ENCODE results near the gene UBL4A.

Gene UBL4A

DNA sequence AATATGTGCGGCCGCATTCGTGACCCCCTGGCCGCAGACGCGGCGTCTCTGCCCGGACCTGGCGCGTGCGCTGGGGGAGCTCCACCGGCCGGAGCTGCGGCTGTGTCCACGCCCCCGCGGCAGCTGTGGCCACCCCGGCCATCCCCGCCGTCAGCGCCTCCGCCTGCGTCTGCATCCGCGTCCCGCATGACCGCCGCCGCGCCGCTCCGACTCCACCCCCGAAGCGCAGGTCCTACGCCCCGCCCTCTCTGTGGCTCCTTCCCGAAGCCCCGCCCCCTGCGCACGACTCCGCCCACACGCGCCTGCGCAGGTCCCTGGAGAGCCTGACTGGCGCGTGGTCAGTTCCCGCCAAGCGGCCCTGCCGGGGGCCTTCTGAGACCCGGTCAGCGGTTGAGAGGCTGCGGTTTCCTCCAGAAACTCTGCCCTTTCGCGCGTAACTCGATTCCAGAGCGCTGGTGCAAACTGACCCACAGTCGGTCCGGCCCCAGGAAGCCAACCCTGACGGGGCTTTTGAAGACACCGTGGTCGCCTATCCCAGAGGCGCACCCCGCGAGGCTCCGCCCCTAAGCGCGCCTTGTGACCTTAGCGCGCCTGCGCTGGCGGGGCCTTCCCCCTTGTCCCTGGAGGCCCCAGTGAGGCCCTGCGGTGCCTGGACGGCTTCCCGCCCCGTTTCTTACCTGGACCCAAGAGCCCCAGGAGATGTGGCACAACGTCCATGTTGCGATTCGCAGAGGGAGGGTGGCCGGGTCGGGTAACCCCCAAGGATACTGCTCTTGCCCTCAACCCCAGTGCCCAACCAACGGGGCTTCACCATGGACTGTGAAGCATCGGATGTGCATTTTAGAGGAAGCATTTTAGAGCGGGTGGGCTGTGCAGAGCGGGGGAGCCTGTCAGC, 7.4 kb downstream of the UBL4A start, which contains the start of gene LAGE3:
Gene LAGE3, minus strand, starts transcription at position 554 of the 895 bp plus-strand sequence. Its CDS starts 366 bp downstream, at position 188.
- Mint-ChIP-seq H3K9me3 (no peaks in the 10 kb centered on the region), H3K27ac (peak within 1 kb of the TSS; percentile 92), H3K4me1 (peaks cover 18% of the 10 kb centered on the region), H3K36me3 (peaks cover 48% of the 10 kb centered on the region), H3K4me3 (peak within 1 kb of the TSS; percentile 77)
- DNase-seq (ENCODE audit: low spot score in 2 of 2) (peak; percentile 96 to 98), ATAC-seq (peak; percentile 94)

DNA sequence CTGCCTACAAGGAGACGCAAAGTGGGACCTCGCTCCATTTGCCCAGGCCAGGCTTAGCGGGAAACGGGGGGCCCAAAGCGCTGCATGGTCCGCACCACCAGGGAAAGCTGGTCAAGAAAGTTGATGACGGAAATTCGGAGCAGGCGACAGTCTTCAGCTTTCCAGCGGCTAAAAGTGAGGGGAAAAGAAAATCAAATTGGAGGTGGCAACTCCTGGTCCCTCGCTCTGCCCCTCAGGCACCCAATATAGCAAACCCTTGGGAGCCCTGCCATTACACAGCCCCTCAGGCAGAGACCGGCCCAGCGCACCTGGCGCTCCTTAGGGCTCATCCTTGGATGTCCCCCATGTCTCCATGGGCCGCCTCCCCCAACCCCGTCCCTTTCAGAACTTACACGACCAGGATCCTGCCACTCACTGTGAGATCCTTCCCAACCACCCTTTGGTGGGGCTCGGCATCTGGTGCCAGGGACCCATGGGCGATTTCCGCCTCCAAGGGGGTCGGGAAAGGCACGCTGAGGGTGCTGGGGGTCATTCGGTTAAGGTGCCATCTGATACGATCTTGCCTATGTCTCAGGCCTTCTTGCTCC, 8.4 kb downstream of the UBL4A start:
- peaks cover 45% of the 10 kb centered on the region for H3K36me3 Mint-ChIP-seq
- peaks cover 12% of the 10 kb centered on the region for H3K4me1 Mint-ChIP-seq
- H3K27ac Mint-ChIP-seq = peak overlapping the region; percentile 92
- peak overlapping the region; percentile 77 for H3K4me3 Mint-ChIP-seq
- no peaks in the 10 kb centered on the region for H3K9me3 Mint-ChIP-seq
- ATAC-seq = no peak
- no peak for DNase-seq (ENCODE audit: low spot score in 2 of 2)

DNA sequence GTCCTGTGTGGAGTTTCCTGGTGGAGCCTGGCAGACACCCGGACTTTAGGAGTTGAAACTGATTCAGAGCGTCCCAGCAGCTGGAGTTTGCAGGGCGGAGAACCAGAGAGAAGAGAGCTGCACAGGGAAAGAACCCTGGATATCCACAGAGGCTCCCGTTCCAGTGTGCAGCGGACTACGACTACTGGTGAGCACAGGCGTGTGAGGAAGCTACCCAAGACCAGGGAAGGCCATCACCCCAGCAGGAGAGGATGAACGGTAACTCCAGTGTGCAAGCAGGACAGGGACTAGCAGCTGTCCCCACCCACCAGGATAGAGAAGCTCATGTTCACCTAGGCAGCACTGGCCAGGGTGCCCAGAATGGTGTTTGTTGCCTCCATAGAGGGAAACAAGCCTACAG, 9.6 kb downstream of the UBL4A start:
- peaks cover 11% of the 10 kb centered on the region for H3K4me1 Mint-ChIP-seq
- no peak for ATAC-seq

DNA sequence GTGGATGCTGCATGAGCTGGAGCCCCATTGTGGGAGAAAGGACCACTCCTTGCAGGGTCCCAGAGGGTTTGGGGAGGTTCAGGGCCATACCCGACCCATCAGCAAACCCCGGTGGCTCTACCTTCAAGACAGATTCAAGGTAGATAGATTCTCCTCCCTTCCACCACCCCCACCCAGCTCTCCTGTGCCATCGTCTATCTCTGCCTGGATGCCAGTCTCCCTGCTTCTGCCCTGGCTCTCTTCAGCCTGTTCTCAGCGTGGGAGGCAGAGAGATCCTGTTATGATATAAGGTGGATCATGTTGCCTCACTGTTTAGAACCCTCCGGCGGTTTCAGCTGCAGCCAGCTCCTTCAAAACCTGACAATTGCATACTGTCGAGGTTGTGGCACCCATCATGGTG, 12.7 kb downstream of the UBL4A start:
- ATAC-seq = no peak
- Mint-ChIP-seq H3K9me3 (no peaks in the 10 kb centered on the region), H3K4me3 (no peak overlapping the region), H3K27ac (peak overlapping the region; percentile 81), H3K4me1 (peaks cover 5% of the 10 kb centered on the region), H3K36me3 (peaks cover 61% of the 10 kb centered on the region)
- no peak for DNase-seq (ENCODE audit: low spot score in 2 of 2)

More for the DNA sequence above, 9.6 kb downstream of the UBL4A start:
- Mint-ChIP-seq H3K4me3 (no peak overlapping the region), H3K27ac (no peak overlapping the region), H3K36me3 (peaks cover 43% of the 10 kb centered on the region), H3K9me3 (no peaks in the 10 kb centered on the region)
- no peak for DNase-seq (ENCODE audit: low spot score in 2 of 2)

DNA sequence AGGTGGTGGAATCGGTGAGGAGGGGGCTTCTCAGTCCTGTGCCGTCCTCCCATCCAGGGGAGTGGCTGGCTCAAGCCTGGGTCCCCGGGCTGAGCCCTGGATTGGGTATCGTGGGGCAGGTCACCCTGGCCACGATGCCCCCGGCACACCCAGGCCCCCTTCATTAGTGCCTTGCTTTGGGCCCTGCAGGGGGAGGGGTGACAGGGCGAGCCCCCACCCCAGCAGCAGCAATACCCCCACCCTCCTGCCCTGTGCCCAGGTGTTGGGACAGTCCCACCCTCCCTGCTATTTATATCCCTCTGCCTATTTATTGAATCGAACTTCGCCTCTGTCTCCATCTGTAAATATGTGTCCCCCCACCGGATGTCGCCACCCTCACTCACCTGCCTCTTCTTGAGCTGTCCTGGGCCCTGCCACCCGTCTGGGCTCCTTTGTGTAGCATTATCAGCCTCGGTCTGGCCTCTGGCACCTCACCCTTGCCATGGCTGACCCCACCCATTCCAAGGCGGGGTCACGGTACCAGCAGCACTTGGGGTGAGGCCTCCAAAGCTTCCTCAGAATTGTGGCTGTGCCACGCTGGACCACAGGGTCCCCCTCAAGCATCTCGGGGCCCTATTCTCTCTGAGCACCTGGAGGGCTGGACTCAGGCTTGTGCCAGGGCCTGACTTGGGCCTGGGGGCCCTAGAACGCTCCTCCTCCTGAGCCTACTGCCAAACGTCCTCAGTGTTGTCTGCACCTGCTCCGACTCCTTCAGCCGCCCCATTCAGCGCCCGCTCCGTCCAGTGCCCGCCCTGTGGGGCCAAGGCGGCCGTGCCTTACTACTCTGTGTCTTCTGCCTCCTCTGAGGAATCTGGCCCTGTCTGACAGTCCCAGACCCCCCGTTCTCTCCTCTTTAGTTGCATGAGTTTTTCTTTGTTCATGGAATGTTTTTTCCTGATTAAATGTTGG, 13.5 kb downstream of the UBL4A start:
- Mint-ChIP-seq H3K4me3 (no peak overlapping the region), H3K9me3 (no peaks in the 10 kb centered on the region), H3K4me1 (peaks cover 5% of the 10 kb centered on the region), H3K36me3 (peaks cover 61% of the 10 kb centered on the region), H3K27ac (peak overlapping the region; percentile 81)
- DNase-seq (ENCODE audit: low spot score in 2 of 2) (no peak), ATAC-seq (no peak)

DNA sequence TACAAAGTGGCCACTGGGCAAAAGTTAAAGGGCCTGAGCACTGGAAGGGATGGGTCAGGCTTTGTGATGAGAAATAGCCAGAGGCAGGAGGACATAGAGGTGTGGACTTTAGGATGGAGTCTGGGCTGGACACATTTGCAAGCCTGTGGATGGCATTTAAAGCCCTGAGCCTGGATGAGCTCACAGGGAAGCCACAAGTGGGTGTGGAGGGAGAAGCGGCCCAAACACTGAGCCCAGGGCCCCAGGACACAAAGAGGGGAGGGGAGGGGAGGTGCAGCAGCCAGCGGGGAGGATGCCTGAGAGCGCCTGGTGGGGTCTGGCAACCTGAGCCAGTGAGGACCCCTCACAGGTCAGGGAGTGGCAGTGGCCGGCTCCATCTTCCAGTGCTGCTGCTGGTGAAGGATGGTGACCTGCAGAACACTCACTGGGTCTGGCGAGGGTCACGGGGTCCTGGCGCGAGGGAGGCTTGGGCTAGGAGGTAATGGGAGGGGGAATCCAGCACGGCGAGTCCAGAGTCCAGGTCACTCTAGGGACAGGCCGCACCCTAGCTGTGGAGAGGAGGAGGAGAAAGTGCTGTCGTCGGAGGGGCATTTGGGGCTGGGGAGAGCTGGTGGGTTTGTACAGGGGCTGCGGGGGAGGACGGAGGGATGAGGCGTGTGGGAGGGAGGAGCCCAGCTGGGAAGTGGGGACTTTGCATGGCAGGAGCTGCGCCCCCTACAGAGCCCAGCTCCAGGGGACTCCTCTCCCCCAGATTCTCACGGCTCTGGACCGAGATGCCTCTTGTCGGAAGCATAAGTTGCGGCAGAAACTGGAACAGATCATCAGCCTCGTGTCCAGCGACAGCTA, 14.4 kb downstream of the UBL4A start:
- Mint-ChIP-seq H3K9me3 (no peaks in the 10 kb centered on the region), H3K4me1 (peaks cover 5% of the 10 kb centered on the region), H3K27ac (no peak overlapping the region), H3K36me3 (peaks cover 60% of the 10 kb centered on the region), H3K4me3 (no peak overlapping the region)
- no peak for DNase-seq (ENCODE audit: low spot score in 2 of 2)
- no peak for ATAC-seq

DNA sequence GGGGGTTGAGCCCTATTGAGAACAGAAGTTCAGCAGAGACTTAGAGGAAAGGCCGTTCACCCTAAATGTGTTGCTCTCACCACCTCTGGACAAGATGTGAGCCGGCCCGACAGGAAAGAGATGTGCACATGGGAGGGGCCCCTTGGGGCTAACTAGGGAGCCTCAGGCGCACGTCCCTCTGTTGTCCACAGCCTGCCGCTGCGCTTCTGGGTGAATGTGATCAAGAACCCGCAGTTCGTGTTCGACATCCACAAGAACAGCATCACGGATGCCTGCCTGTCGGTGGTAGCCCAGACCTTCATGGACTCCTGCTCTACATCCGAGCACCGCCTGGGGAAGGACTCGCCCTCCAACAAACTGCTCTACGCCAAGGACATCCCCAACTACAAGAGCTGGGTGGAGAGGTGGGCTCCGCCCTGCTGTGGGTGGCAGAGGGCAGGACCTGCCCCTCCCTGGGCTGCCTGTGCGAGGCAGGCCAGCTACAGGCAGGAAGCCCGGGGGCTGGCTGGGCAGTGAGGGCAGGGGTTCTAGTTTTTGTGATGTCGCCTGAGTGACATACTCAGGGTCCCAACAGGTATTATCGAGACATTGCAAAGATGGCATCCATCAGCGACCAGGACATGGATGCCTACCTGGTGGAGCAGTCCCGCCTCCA, 15.4 kb downstream of the UBL4A start:
- Mint-ChIP-seq H3K4me1 (peaks cover 5% of the 10 kb centered on the region), H3K27ac (no peak overlapping the region), H3K36me3 (peaks cover 65% of the 10 kb centered on the region), H3K4me3 (no peak overlapping the region), H3K9me3 (no peaks in the 10 kb centered on the region)
- ATAC-seq (no peak), DNase-seq (ENCODE audit: low spot score in 2 of 2) (no peak)

DNA sequence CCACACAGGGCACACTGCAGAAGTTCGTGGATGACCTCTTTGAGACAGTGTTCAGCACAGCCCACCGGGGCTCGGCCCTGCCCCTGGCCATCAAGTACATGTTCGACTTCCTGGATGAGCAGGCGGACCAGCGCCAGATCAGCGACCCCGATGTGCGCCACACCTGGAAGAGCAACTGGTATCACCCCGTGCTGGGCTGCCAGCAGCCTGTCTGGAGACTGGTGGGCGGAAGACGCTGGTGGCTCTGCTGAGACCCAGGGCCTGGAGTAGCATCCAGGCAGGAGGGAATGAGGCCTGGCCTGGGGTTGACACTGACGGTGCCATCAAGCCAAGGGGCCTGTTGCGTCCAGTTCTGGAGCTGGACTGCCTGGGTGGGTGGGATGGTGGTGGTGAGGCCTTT, 16.0 kb downstream of the UBL4A start:
- Mint-ChIP-seq H3K4me3 (no peak overlapping the region), H3K9me3 (no peaks in the 10 kb centered on the region), H3K4me1 (peaks cover 2% of the 10 kb centered on the region), H3K27ac (no peak overlapping the region), H3K36me3 (peaks cover 68% of the 10 kb centered on the region)
- DNase-seq (ENCODE audit: low spot score in 2 of 2) = no peak
- no peak for ATAC-seq

DNA sequence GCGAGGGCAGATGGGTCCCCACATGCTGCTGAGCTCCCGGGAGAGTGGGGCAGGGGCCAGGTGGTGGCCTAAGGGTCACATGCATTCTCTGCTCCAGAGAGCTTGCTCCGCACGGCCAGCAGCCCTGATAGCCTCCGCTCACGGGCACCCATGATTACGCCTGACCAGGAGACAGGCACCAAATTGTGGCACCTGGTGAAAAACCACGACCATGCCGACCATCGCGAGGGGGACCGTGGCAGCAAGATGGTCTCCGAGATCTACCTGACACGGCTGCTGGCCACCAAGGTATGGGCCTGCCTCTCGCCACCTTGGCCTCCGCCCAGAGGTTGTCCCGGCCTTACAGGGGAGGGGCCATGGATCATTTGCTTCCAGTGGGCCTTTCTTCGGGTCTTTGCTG, 16.5 kb downstream of the UBL4A start:
- no peak for DNase-seq (ENCODE audit: low spot score in 2 of 2)
- no peak overlapping the region for H3K27ac Mint-ChIP-seq
- H3K4me1 Mint-ChIP-seq = no peaks in the 10 kb centered on the region
- ATAC-seq = no peak
- H3K36me3 Mint-ChIP-seq = peaks cover 66% of the 10 kb centered on the region
- H3K9me3 Mint-ChIP-seq = no peaks in the 10 kb centered on the region
- no peak overlapping the region for H3K4me3 Mint-ChIP-seq

DNA sequence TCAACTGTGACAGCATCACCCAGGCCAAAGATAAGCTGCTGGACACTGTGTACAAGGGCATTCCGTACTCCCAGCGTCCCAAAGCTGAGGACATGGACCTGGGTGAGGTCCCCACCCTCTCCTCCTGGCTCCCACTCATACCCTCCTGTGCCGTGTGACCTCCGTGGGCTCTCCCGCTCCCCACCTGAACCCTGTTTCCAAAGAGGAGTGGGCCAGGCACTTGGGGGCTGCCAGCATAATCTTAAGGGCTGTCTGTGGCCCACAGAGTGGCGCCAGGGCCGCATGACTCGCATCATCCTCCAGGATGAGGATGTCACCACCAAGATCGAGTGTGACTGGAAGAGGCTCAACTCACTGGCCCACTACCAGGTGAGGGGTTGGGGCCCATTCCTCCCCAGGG, 17.3 kb downstream of the UBL4A start:
- DNase-seq (ENCODE audit: low spot score in 2 of 2) (no peak), ATAC-seq (no peak)
- peaks cover 59% of the 10 kb centered on the region for H3K36me3 Mint-ChIP-seq
- H3K27ac Mint-ChIP-seq = no peak overlapping the region
- H3K4me3 Mint-ChIP-seq = no peak overlapping the region
- H3K9me3 Mint-ChIP-seq = no peaks in the 10 kb centered on the region
- no peaks in the 10 kb centered on the region for H3K4me1 Mint-ChIP-seq

DNA sequence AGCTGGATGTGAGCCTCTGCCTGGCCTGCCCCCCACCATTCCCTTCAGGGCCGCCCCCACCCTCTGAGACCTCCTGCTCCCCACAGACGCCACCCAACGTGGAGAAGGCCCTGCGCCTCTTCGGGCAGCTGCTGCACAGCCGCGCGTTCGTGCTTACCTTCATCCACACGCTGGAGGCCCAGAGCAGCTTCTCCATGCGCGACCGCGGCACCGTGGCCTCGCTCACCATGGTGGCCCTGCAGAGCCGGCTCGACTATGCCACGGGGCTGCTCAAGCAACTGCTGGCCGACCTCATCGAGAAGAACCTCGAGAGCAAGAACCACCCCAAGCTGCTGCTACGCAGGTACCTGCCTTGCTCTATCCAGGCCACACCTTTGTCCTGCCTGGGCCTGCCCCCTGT, 18.2 kb downstream of the UBL4A start:
- H3K36me3 Mint-ChIP-seq = peaks cover 52% of the 10 kb centered on the region
- no peaks in the 10 kb centered on the region for H3K4me1 Mint-ChIP-seq
- ATAC-seq (no peak), DNase-seq (ENCODE audit: low spot score in 2 of 2) (no peak)
- H3K4me3 Mint-ChIP-seq = no peak overlapping the region
- no peaks in the 10 kb centered on the region for H3K9me3 Mint-ChIP-seq
- H3K27ac Mint-ChIP-seq = no peak overlapping the region

DNA sequence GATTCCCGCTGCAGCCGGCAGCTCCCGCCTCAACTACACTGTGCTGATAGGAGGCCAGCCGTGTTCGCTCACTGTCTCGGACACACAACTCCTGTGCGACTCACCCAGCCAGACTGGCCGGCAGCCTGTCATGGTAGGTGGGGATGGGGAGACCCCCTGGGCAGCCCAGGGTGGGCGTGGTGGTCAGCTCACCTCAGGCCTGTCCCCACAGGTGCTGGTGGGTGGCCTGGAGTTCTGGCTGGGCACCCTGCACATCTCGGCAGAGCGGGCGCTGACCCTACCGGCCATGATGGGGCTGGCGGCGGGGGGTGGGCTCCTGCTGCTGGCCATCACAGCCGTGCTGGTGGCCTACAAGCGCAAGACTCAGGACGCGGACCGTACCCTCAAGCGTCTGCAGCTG, 18.9 kb downstream of the UBL4A start:
- H3K27ac Mint-ChIP-seq = no peak overlapping the region
- no peaks in the 10 kb centered on the region for H3K9me3 Mint-ChIP-seq
- no peak for ATAC-seq
- no peak for DNase-seq (ENCODE audit: low spot score in 2 of 2)
- peaks cover 57% of the 10 kb centered on the region for H3K36me3 Mint-ChIP-seq
- H3K4me3 Mint-ChIP-seq = no peak overlapping the region
- no peaks in the 10 kb centered on the region for H3K4me1 Mint-ChIP-seq

DNA sequence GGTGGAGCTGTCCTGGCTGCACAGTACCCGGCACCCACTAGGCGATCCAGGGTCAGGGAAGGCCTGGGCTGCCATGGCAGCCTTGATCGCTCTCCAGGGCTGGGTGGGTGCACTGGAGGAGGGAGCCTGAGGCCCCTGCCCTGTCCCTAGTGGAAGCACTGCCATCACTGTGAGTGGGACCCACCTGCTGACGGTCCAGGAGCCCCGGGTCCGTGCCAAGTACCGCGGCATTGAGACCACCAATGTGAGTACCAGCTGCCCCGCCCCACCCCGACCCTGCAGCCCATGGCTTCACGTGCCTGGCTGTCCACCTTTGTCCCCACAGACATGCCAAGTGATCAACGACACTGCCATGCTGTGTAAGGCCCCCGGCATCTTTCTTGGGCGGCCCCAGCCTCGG, 19.5 kb downstream of the UBL4A start:
- Mint-ChIP-seq H3K4me3 (no peak overlapping the region), H3K9me3 (no peaks in the 10 kb centered on the region), H3K27ac (no peak overlapping the region), H3K4me1 (peaks cover 3% of the 10 kb centered on the region), H3K36me3 (peaks cover 60% of the 10 kb centered on the region)
- ATAC-seq (no peak), DNase-seq (ENCODE audit: low spot score in 2 of 2) (no peak)

DNA sequence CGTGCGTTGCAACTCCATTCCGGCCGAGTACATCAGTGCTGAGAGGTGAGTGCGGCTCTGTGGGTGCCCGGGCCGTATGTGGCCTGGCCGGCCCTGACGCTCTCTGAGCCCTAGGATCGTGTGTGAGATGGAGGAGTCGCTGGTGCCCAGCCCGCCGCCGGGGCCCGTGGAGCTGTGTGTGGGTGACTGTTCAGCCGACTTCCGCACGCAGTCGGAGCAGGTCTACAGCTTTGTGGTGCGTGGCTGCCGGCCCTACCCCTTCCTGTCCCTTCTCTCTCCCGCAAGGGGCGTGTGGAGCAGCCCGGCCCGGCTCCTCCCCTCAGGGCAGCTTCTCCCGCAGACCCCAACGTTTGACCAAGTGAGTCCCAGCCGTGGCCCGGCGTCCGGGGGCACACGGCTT, 20.4 kb downstream of the UBL4A start:
- H3K27ac Mint-ChIP-seq = no peak overlapping the region
- DNase-seq (ENCODE audit: low spot score in 2 of 2) (no peak), ATAC-seq (no peak)
- H3K36me3 Mint-ChIP-seq = peaks cover 64% of the 10 kb centered on the region
- H3K4me3 Mint-ChIP-seq = no peak overlapping the region
- H3K9me3 Mint-ChIP-seq = no peaks in the 10 kb centered on the region
- peaks cover 11% of the 10 kb centered on the region for H3K4me1 Mint-ChIP-seq
